Panc1 (cell line): ENCODE measurements around the gene CRISP3. TPM values are rescaled to one million over a fixed set of nuclear protein-coding genes. Genes with fewer than 3 reads are reported as not detected.

Experiments used
- ATAC-seq: fragments of 200-7000 bp; cut with Tn5 transposase; 2 replicates; pipeline ENCODE4 v1.9.1; 2020; ENCODE audit warnings: mild to moderate bottlenecking, moderate library complexity
- Bru-seq: library from RNA; stranded (reverse); fragments of 400-500 nt; gene quantifications from one replicate; lab custom pipeline; 2021; lab: Mats Ljungman, UMichigan
- BruChase-seq, 2 experiments: library from RNA; stranded (reverse); fragments of 400-500 nt; gene quantifications; one replicate each; lab custom pipeline; 2021; lab: Mats Ljungman, UMichigan
- BruUV-seq: library from RNA; stranded (reverse); fragments of 400-500 nt; replicated peaks from 2 replicates; lab custom pipeline; 2021; lab: Mats Ljungman, UMichigan
- CTCF ChIA-PET: fragments of 300-600 bp; sonication (Branson Sonifier 250); formaldehyde crosslinking; loops from one replicate; lab custom pipeline; 2022; ENCODE audit warnings: antibody characterized with exemption; lab: Charles Lee
- POLR2A ChIA-PET: fragments of 300-600 bp; sonication (Branson Sonifier 250); formaldehyde crosslinking; loops from one replicate; lab custom pipeline; 2022; ENCODE audit warnings: antibody characterized with exemption; lab: Charles Lee
- DNase-seq: peaks from one replicate; pipeline ENCODE4 v3.0.0-alpha.2; 2010; ENCODE audit warnings: low read depth, low spot score
- H3K27ac ChIP-seq: 2 replicates; pipeline ENCODE4 v1.5.1; 2011; ENCODE audit warnings: mild to moderate bottlenecking, low read length, inconsistent platforms
- H3K27me3 ChIP-seq: fragments of 200-500 bp; sonication (Bioruptor generic); 2 replicates; pipeline ENCODE4 v1.6.0; 2014; ENCODE audit warnings: low read length, inconsistent platforms; ENCODE audit not compliant: control insufficient read depth, insufficient read depth
- H3K36me3 ChIP-seq: fragments of 200-500 bp; sonication (Bioruptor generic); 2 replicates; pipeline ENCODE4 v1.5.1; 2014; ENCODE audit warnings: inconsistent platforms, mild to moderate bottlenecking, low read length, moderate library complexity; ENCODE audit not compliant: control insufficient read depth, insufficient read depth
- H3K4me1 ChIP-seq: 2 replicates; pipeline ENCODE4 v1.5.1; 2011; ENCODE audit warnings: inconsistent platforms, mild to moderate bottlenecking, low read length, moderate library complexity; ENCODE audit not compliant: control insufficient read depth, insufficient read depth
- H3K4me3 ChIP-seq, 2 experiments: 2 replicates each; pipeline ENCODE4 v1.5.1; 2011 to 2012; ENCODE audit warnings: low read depth in 2 of 2, low read length in 2 of 2, mild to moderate bottlenecking in 2 of 2, inconsistent platforms in 1 of 2, moderate library complexity in 1 of 2
- H3K9me3 ChIP-seq: fragments of 200-500 bp; sonication (Bioruptor generic); 2 replicates; pipeline ENCODE4 v1.5.1; 2014; ENCODE audit warnings: low read depth, mild to moderate bottlenecking, inconsistent platforms, low read length, moderate library complexity; ENCODE audit not compliant: control insufficient read depth, insufficient read depth
- CTCF ChIP-seq: fragments of 450-650 bp; IDR thresholded peaks from 2 replicates; pipeline ENCODE4 v1.5.1; 2017; ENCODE audit warnings: mild to moderate bottlenecking
- POLR2AphosphoS5 ChIP-seq: IDR thresholded peaks from 2 replicates; pipeline ENCODE4 v1.6.1; 2012; ENCODE audit warnings: mild to moderate bottlenecking, low read depth, low read length, moderate library complexity
- REST ChIP-seq, 2 experiments: IDR thresholded peaks; 2 replicates each; pipeline ENCODE4 v1.6.1; 2011 to 2012; ENCODE audit warnings: low read depth in 2 of 2, control low read depth in 1 of 2, low read length in 1 of 2, mild to moderate bottlenecking in 1 of 2, moderate library complexity in 1 of 2; ENCODE audit not compliant: insufficient read depth in 1 of 2
- SIN3A ChIP-seq: IDR thresholded peaks from 2 replicates; pipeline ENCODE4 v1.6.1; 2012; ENCODE audit warnings: low read depth, mild to moderate bottlenecking, low read length, moderate library complexity, borderline replicate concordance; ENCODE audit not compliant: insufficient read depth
- TCF7L2 ChIP-seq: IDR thresholded peaks from 2 replicates; pipeline ENCODE4 v1.6.1; 2011; ENCODE audit warnings: mild to moderate bottlenecking, low read depth, low read length, inconsistent platforms
- in situ Hi-C: cut with HindIII; loops from 2 replicates; pipeline ENCODE4 v1.10.0; 2016; ENCODE audit warnings: low sequenced_read_pairs, low pct_unique_long_range_greater_than_20kb
- intact Hi-C: fragments of 100-400 bp; cut with micrococcal nuclease; formaldehyde crosslinking; loops from one replicate; pipeline ENCODE4 v1.10.0; 2022; ENCODE audit not compliant: unreplicated experiment
- long read RNA-seq: library from polyadenylated mRNA; unstranded; transcript quantifications from one replicate; pipeline ENCODE4 v2.0.0, GENCODE V29; 2021; ENCODE audit not compliant: unreplicated experiment
- polyA plus RNA-seq: library from polyadenylated mRNA; unstranded; fragments of >200 nt; gene quantifications from one replicate; pipeline ENCODE4 v1.2.1, GENCODE V29; 2012; ENCODE audit warnings: missing spikeins; ENCODE audit not compliant: insufficient read length
- total RNA-seq: library from RNA; stranded (reverse); gene quantifications from one replicate; pipeline ENCODE4 v1.2.1, GENCODE V29; 2021; ENCODE audit not compliant: unreplicated experiment

Gene CRISP3
- total RNA-seq (not detected), Bru-seq, nascent RNA (not detected), BruChase-seq, experiment 1, labeled RNA remaining after a 2-hour chase (not detected), BruChase-seq, experiment 2, labeled RNA remaining after a 6-hour chase (not detected)
- not detected for polyA plus RNA-seq
- long read RNA-seq, result 0 reads

GRCh38 chr6:49744259-49744658 is at the start of gene CRISP3:
Gene CRISP3, minus strand, starts transcription at chr6:49744388. Its CDS starts 21 bp downstream, at chr6:49744367.
- no peaks in the 10 kb centered on the region for H3K36me3 ChIP-seq
- ChIA-PET CTCF (no interaction called here), POLR2A (no interaction called here)
- no peak for ATAC-seq
- intact Hi-C loops, result no loop called here
- H3K4me3 ChIP-seq, result no peak within 1 kb of the TSS
- no peak within 1 kb of the TSS for H3K27ac ChIP-seq
- TF ChIP-seq CTCF (no peak), SIN3A (no peak), POLR2AphosphoS5 (no peak), TCF7L2 (no peak), REST (IDR thresholded peaks at IDR 0.05; ENCODE audit: insufficient read depth in 1 of 2, low read depth in 2 of 2, low read length in 1 of 2) (no peak)
- in situ Hi-C loops, result no loop called here
- no TSS peak for BruUV-seq
- H3K9me3 ChIP-seq, result no peaks in the 10 kb centered on the region
- DNase-seq, result no peak
- no peaks in the 10 kb centered on the region for H3K27me3 ChIP-seq
- no peaks in the 10 kb centered on the region for H3K4me1 ChIP-seq

- intact Hi-C loops (no loop called here), in situ Hi-C loops (no loop called here)
- ATAC-seq (no peak), DNase-seq (no peak)
- Histone ChIP-seq H3K4me3 (no peak overlapping the region), H3K36me3 (no peaks in the 10 kb centered on the region), H3K4me1 (no peaks in the 10 kb centered on the region), H3K27ac (no peak overlapping the region), H3K27me3 (no peaks in the 10 kb centered on the region), H3K9me3 (no peaks in the 10 kb centered on the region)
- ChIA-PET POLR2A (no interaction called here), CTCF (no interaction called here)
- BruUV-seq, result no TSS peak
- TF ChIP-seq POLR2AphosphoS5 (no peak), TCF7L2 (no peak), CTCF (no peak), SIN3A (no peak), REST (IDR thresholded peaks at IDR 0.05; ENCODE audit: insufficient read depth in 1 of 2, low read depth in 2 of 2, low read length in 1 of 2) (no peak)
Observed at GRCh38 chr6:49790341-49790740, 46.2 kb upstream of the CRISP3 start.
